CD4-positive, alpha-beta memory T cell (primary cell): Measurements from ENCODE around the gene CD33. TPM values are rescaled to one million over a fixed set of nuclear protein-coding genes. Genes with fewer than 3 reads are reported as not detected.
"Not testable (repeated sequence)": the region's sequence is repeated elsewhere in the genome, so short reads cannot be mapped to it uniquely, and the experiment has no call there.

Experiments used
- CTCF ChIA-PET: fragments of 350-600 bp; sonication (Branson Sonifier 250); formaldehyde crosslinking; loops from one replicate; lab custom pipeline; 2021; ENCODE audit warnings: inconsistent platforms; ENCODE audit not compliant: partially characterized antibody; lab: Charles Lee
- POLR2A ChIA-PET: fragments of 350-600 bp; sonication (Branson Sonifier 250); formaldehyde crosslinking; loops from one replicate; lab custom pipeline; 2021; ENCODE audit not compliant: partially characterized antibody; lab: Charles Lee
- DNase-seq, 5 donors: peaks; one replicate each; pipeline versions ENCODE4 v3.0.0 to v3.0.0-alpha.2; 2020 to 2022; ENCODE audit warnings: mixed read lengths in 1 of 5
- H3K27ac ChIP-seq: one replicate; pipeline ENCODE4 v1.7.0; 2013; ENCODE audit warnings: low read depth, low read length
- H3K27me3 ChIP-seq: 2 replicates; pipeline ENCODE4 v1.7.0; 2013; ENCODE audit warnings: mild to moderate bottlenecking, low read length, moderate library complexity; ENCODE audit not compliant: insufficient read depth
- H3K36me3 ChIP-seq: 2 replicates; pipeline ENCODE4 v1.7.0; 2013; ENCODE audit warnings: mild to moderate bottlenecking, low read length, moderate library complexity; ENCODE audit not compliant: insufficient read depth
- H3K4me1 ChIP-seq: 2 replicates; pipeline ENCODE4 v1.7.0; 2013; ENCODE audit warnings: mild to moderate bottlenecking, low read length, moderate library complexity; ENCODE audit not compliant: insufficient read depth
- H3K4me3 ChIP-seq, 2 donors: one replicate each; pipeline ENCODE4 v1.7.0; 2013; ENCODE audit warnings: low read length in 2 of 2, mild to moderate bottlenecking in 1 of 2
- H3K9me3 ChIP-seq, 2 donors: one replicate each; pipeline ENCODE4 v1.7.0; 2013; ENCODE audit warnings: low read length in 2 of 2, control low read depth in 1 of 2; ENCODE audit not compliant: control insufficient read depth in 1 of 2
- H3K27ac Mint-ChIP-seq, 7 donors: one replicate each; pipeline ENCODE4 v1.8.0; 2020 to 2021; ENCODE audit warnings: mixed read lengths in 7 of 7, mild to moderate bottlenecking in 6 of 7, inconsistent platforms in 3 of 7, moderate library complexity in 3 of 7
- H3K27me3 Mint-ChIP-seq, 2 donors: one replicate each; pipeline ENCODE4 v1.8.0; 2020 to 2021; ENCODE audit warnings: mixed read lengths in 2 of 2
- H3K36me3 Mint-ChIP-seq, 2 donors: one replicate each; pipeline ENCODE4 v1.8.0; 2020 to 2021; ENCODE audit warnings: mixed read lengths in 2 of 2, inconsistent platforms in 1 of 2, mild to moderate bottlenecking in 1 of 2
- H3K4me1 Mint-ChIP-seq, 4 donors: one replicate each; pipeline ENCODE4 v1.8.0; 2020 to 2021; ENCODE audit warnings: mixed read lengths in 4 of 4, mild to moderate bottlenecking in 1 of 4
- H3K4me3 Mint-ChIP-seq, 8 donors: one replicate each; pipeline ENCODE4 v1.8.0; 2020 to 2021; ENCODE audit warnings: mixed read lengths in 8 of 8, mild to moderate bottlenecking in 7 of 8, moderate library complexity in 6 of 8, inconsistent platforms in 3 of 8
- H3K9me3 Mint-ChIP-seq, 8 donors: one replicate each; pipeline ENCODE4 v1.8.0; 2020 to 2021; ENCODE audit warnings: mixed read lengths in 8 of 8, mild to moderate bottlenecking in 5 of 8, inconsistent platforms in 3 of 8, moderate library complexity in 1 of 8
- intact Hi-C: fragments of 100-400 bp; cut with micrococcal nuclease; formaldehyde crosslinking; loops from one replicate; pipeline ENCODE4 v1.15.1; 2023
- polyA plus RNA-seq, 2 donors: library from polyadenylated mRNA; unstranded; fragments of 300-500 nt; fragmentation: Illumina TruSeq; gene quantifications; one replicate each; pipeline ENCODE4 v1.2.3, GENCODE V29; 2021
- total RNA-seq, 2 experiments: library from RNA; stranded (reverse); gene quantifications; one replicate each; pipeline ENCODE4 v1.2.3, GENCODE V29; 2021

The CD33 gene
- under 1 TPM; 0.47 to 0.58 TPM for total RNA-seq
- not detected for polyA plus RNA-seq

- H3K36me3 Mint-ChIP-seq, POLR2A ChIA-PET, H3K36me3 ChIP-seq, CTCF ChIA-PET, H3K4me1 ChIP-seq, H3K27ac Mint-ChIP-seq, H3K4me3 Mint-ChIP-seq, H3K27ac ChIP-seq, DNase-seq, H3K27me3 ChIP-seq, H3K4me3 ChIP-seq, H3K4me1 Mint-ChIP-seq, H3K9me3 ChIP-seq, H3K9me3 Mint-ChIP-seq, intact Hi-C loops: not testable (repeated sequence)
- peaks cover 21 to 26% of the 10 kb centered on the region in 2 donors for H3K27me3 Mint-ChIP-seq
Observed at GRCh38 chr19:51224898-51225393, at the start of gene CD33. CD33 (plus strand) TSS chr19:51225080; CDS start chr19:51225119, 39 bp downstream.

DNA sequence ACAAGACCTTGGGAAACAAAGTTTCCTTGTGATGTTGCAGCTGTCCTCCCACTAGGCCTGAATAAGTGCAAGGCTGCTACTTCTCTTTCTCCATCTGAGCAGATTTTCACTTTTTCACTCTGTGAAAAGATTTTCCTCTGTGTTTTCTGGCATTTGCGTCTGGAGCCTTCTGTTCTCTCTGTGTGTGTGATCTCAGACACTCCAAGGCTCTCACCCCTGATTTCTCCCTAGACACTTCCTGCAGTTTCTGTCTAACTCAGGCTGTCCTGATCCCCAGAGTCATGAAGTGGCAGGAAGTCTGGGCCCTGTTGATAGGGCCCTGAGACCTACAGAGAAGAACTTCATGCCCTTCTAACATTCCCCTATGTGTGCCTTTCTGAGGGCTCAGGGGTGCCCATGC, 45.6 kb upstream of the CD33 start:
- Mint-ChIP-seq H3K4me1 (peaks cover 0 to 9% (median 4%) of the 10 kb centered on the region in 4 donors), H3K4me3 (no peak overlapping the region), H3K9me3 (no peaks in the 10 kb centered on the region), H3K27me3 (peaks cover 3 to 6% of the 10 kb centered on the region in 2 donors), H3K36me3 (no peaks in the 10 kb centered on the region), H3K27ac (no peak overlapping the region)
- Histone ChIP-seq H3K9me3 (no peaks in the 10 kb centered on the region), H3K36me3 (no peaks in the 10 kb centered on the region), H3K27ac (no peak overlapping the region), H3K4me1 (no peaks in the 10 kb centered on the region), H3K27me3 (no peaks in the 10 kb centered on the region), H3K4me3 (no peak overlapping the region)
- intact Hi-C loops, result no loop called here
- no peak for DNase-seq
- ChIA-PET POLR2A (no interaction called here), CTCF (interaction anchor here (1.9 kb wide), 1 partner anchor 9 kb away, joined by 7 read pairs; no protein-coding TSS in a partner anchor)

DNA sequence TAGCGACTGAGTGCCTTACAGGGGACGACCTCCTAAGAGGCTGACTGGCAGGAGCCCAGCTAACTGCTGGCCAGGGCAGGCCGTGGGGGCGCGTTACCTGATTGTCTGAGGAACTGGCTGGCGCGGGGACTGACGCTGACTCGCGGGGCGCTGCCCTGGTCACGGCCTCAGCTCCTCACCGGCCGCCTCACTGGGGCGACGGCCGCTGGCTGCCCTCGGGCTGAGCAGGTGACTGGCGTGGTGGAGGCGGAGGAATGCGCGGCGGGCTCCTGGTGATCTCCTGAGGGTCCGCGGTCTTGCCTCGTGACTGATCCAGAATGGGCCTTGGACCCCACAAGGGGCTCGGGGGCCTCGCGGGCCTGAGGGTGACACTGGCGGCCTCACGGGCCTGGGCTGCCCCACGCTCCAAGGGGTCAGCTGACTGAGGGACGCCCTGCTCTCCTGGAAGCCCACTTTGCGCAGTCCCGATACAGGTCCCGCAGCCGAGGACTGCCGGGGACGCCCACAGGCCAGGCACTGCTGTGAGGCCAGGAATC, 43.4 kb upstream of the CD33 start:
- intact Hi-C loops, result no loop called here
- Histone ChIP-seq H3K36me3 (no peaks in the 10 kb centered on the region), H3K27ac (no peak overlapping the region), H3K27me3 (no peaks in the 10 kb centered on the region), H3K4me3 (no peak overlapping the region), H3K9me3 (no peaks in the 10 kb centered on the region), H3K4me1 (no peaks in the 10 kb centered on the region)
- no peak overlapping the region for H3K4me3 Mint-ChIP-seq
- H3K36me3 Mint-ChIP-seq, result no peaks in the 10 kb centered on the region
- CTCF ChIA-PET, result no interaction called here
- peaks cover 11 to 15% of the 10 kb centered on the region in 2 donors for H3K27me3 Mint-ChIP-seq
- DNase-seq, result no peak
- POLR2A ChIA-PET, result no interaction called here
- H3K27ac Mint-ChIP-seq, result no peak overlapping the region
- H3K9me3 Mint-ChIP-seq, result no peaks in the 10 kb centered on the region
- peaks cover 0 to 9% (median 4%) of the 10 kb centered on the region in 4 donors for H3K4me1 Mint-ChIP-seq

GRCh38 chr19:51181913-51182419, 42.9 kb upstream of the CD33 start:
- H3K27ac ChIP-seq, result no peak overlapping the region
- no peaks in the 10 kb centered on the region for H3K27me3 ChIP-seq
- CTCF ChIA-PET, result no interaction called here
- peak overlapping the region in 3 of 8 donors; percentile 10 to 59 (median 32) for H3K4me3 Mint-ChIP-seq
- no peak for DNase-seq
- intact Hi-C loops, result no loop called here
- POLR2A ChIA-PET, result no interaction called here
- H3K9me3 Mint-ChIP-seq, result no peaks in the 10 kb centered on the region
- no peaks in the 10 kb centered on the region for H3K9me3 ChIP-seq
- no peaks in the 10 kb centered on the region for H3K4me1 ChIP-seq
- H3K27me3 Mint-ChIP-seq, result peaks cover 11 to 15% of the 10 kb centered on the region in 2 donors
- H3K4me3 ChIP-seq, result no peak overlapping the region
- H3K4me1 Mint-ChIP-seq, result peaks cover 0 to 9% (median 4%) of the 10 kb centered on the region in 4 donors
- no peaks in the 10 kb centered on the region for H3K36me3 Mint-ChIP-seq
- no peaks in the 10 kb centered on the region for H3K36me3 ChIP-seq
- no peak overlapping the region for H3K27ac Mint-ChIP-seq

DNA sequence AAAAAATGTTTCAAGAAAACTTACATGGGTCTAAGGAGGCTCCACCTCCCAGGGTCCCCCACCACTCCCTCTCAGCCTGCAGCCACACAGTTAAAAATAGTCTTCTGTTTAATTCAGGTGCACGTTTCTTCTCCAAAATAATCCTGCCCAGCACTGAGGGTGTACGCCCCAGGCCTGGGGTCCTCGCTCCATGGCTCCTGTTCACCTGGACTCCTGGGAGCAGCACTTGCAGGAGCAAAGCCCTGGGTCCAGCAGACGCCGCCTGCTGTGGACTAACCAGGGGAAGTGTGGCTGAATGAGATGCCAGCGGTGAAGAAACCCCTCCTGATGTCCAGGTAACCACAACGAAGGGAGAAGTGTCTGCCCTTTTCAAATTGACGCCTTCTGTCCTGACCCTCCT, 41.3 kb upstream of the CD33 start:
- Mint-ChIP-seq H3K4me3 (no peak overlapping the region), H3K9me3 (no peaks in the 10 kb centered on the region), H3K27me3 (peaks cover 15% of the 10 kb centered on the region in 2 donors), H3K4me1 (peaks cover 0 to 9% (median 4%) of the 10 kb centered on the region in 4 donors), H3K27ac (no peak overlapping the region), H3K36me3 (no peaks in the 10 kb centered on the region)
- Histone ChIP-seq H3K9me3 (no peaks in the 10 kb centered on the region), H3K27me3 (no peaks in the 10 kb centered on the region), H3K4me3 (no peak overlapping the region), H3K27ac (no peak overlapping the region), H3K4me1 (no peaks in the 10 kb centered on the region), H3K36me3 (no peaks in the 10 kb centered on the region)
- POLR2A ChIA-PET, result no interaction called here
- DNase-seq, result no peak
- CTCF ChIA-PET, result no interaction called here
- intact Hi-C loops, result no loop called here

DNA sequence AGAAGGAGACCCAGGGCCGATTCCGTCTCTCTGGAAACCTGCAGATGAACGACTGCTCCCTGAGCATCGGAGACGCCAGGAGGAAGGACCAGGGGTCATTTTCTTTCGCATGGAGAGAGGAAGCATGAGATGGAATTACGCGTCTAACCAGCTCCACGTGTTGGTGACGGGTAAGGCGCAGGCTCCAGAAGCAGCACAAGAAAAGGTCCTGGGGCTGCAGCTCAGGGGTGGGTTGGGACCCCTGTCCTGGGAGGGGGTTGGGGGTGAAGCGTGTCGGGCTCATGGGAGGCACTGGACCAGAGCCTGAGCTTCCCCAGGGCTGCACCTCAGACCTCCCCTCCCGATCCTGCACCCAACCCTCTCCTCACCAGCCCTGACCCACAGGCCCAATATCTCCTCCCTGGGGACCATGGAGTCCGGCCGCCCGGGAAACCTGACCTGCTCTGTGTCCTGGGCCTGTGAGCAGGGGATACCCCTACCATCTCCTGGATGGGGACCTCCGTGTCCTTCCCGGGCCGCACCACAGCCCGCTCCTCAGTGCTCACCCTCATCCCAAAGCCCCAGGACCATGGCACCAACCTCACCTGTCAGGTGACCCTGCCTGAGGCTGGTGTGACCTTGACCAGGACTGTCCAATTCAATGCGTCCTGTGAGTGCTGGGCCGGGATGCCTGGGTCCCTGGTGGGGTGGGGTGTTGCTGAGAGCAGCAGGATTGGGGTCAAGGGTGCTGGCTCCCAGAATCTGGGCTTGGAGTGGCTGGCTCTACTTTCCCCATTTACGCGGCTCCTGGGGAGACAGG, 39.6 kb upstream of the CD33 start:
- Mint-ChIP-seq H3K4me1 (peaks cover 0 to 9% (median 4%) of the 10 kb centered on the region in 4 donors), H3K9me3 (no peaks in the 10 kb centered on the region), H3K27me3 (peaks cover 15% of the 10 kb centered on the region in 2 donors), H3K36me3 (no peaks in the 10 kb centered on the region), H3K4me3 (no peak overlapping the region), H3K27ac (no peak overlapping the region)
- H3K4me3 ChIP-seq, result no peak overlapping the region
- no peaks in the 10 kb centered on the region for H3K4me1 ChIP-seq
- no peaks in the 10 kb centered on the region for H3K9me3 ChIP-seq
- no peak overlapping the region for H3K27ac ChIP-seq
- ChIA-PET POLR2A (no interaction called here), CTCF (no interaction called here)
- no peaks in the 10 kb centered on the region for H3K36me3 ChIP-seq
- H3K27me3 ChIP-seq, result no peaks in the 10 kb centered on the region
- no peak for DNase-seq
- intact Hi-C loops, result no loop called here

GRCh38 chr19:51185868-51186215, 39.0 kb upstream of the CD33 start:
- intact Hi-C loops, result no loop called here
- Mint-ChIP-seq H3K4me1 (peaks cover 0 to 9% (median 4%) of the 10 kb centered on the region in 4 donors), H3K4me3 (no peak overlapping the region), H3K9me3 (no peaks in the 10 kb centered on the region), H3K27me3 (peaks cover 15% of the 10 kb centered on the region in 2 donors), H3K36me3 (no peaks in the 10 kb centered on the region), H3K27ac (no peak overlapping the region)
- CTCF ChIA-PET, result no interaction called here
- no peak overlapping the region for H3K4me3 ChIP-seq
- H3K36me3 ChIP-seq, result no peaks in the 10 kb centered on the region
- no peaks in the 10 kb centered on the region for H3K9me3 ChIP-seq
- H3K27me3 ChIP-seq, result no peaks in the 10 kb centered on the region
- no peaks in the 10 kb centered on the region for H3K4me1 ChIP-seq
- POLR2A ChIA-PET, result no interaction called here
- no peak overlapping the region for H3K27ac ChIP-seq
- DNase-seq, result no peak
